Naive thymus-derived CD4-positive, alpha-beta T cell (primary cell): ENCODE results near the gene SUPT4H1. TPM values are rescaled to one million over a fixed set of nuclear protein-coding genes. Genes with fewer than 3 reads are reported as not detected.
A peak's percentile ranks its signal among the peaks of the same experiment; 100 is the strongest.

Source experiments
- ATAC-seq: fragments of 150-1000 bp; cut with Tn5 transposase; 2 replicates; pipeline ENCODE4 v1.10.0; 2021; ENCODE audit warnings: mild to moderate bottlenecking, moderate library complexity
- CTCF ChIA-PET: fragments of 350-600 bp; sonication (Branson Sonifier 250); formaldehyde crosslinking; loops from one replicate; lab custom pipeline; 2021; ENCODE audit warnings: antibody characterized with exemption; lab: Charles Lee
- POLR2A ChIA-PET: fragments of 350-600 bp; sonication (Branson Sonifier 250); formaldehyde crosslinking; loops from one replicate; lab custom pipeline; 2021; ENCODE audit warnings: antibody characterized with exemption, inconsistent platforms; lab: Charles Lee
- DNase-seq, 9 donors: peaks; one replicate each; pipeline versions ENCODE4 v3.0.0 to v3.0.0-alpha.2; 2020 to 2022; ENCODE audit warnings: mixed read lengths in 1 of 9
- H3K27ac ChIP-seq: one replicate; pipeline ENCODE4 v1.7.0; 2013; ENCODE audit warnings: mild to moderate bottlenecking, low read depth, low read length, moderate library complexity
- H3K27me3 ChIP-seq, 2 donors: one replicate each; pipeline ENCODE4 v1.7.0; 2013; ENCODE audit warnings: low read length in 2 of 2, mild to moderate bottlenecking in 2 of 2, moderate library complexity in 2 of 2; ENCODE audit not compliant: control insufficient read depth in 2 of 2, insufficient read depth in 2 of 2
- H3K36me3 ChIP-seq, 3 experiments: 1 replicate in 2 of 3; 2 replicates in 1 of 3; pipeline ENCODE4 v1.7.0; 2013; ENCODE audit warnings: low read length in 3 of 3, mild to moderate bottlenecking in 3 of 3, moderate library complexity in 1 of 3; ENCODE audit not compliant: insufficient read depth in 3 of 3, control insufficient read depth in 2 of 3
- H3K4me1 ChIP-seq, 2 donors: one replicate each; pipeline ENCODE4 v1.7.0; 2013; ENCODE audit warnings: low read length in 2 of 2, mild to moderate bottlenecking in 2 of 2, moderate library complexity in 1 of 2; ENCODE audit not compliant: control insufficient read depth in 2 of 2, insufficient read depth in 2 of 2
- H3K4me3 ChIP-seq: 2 replicates; pipeline ENCODE4 v1.7.0; 2013; ENCODE audit warnings: mild to moderate bottlenecking, low read length
- H3K9me3 ChIP-seq, 3 experiments: 1 replicate in 2 of 3; 2 replicates in 1 of 3; pipeline ENCODE4 v1.7.0; 2013; ENCODE audit warnings: low read length in 3 of 3; ENCODE audit not compliant: control insufficient read depth in 2 of 3
- H3K27ac Mint-ChIP-seq, 9 donors: one replicate each; pipeline ENCODE4 v1.8.0; 2020 to 2022; ENCODE audit warnings: mixed read lengths in 9 of 9, mild to moderate bottlenecking in 8 of 9, moderate library complexity in 5 of 9, inconsistent platforms in 2 of 9
- H3K27me3 Mint-ChIP-seq, 5 donors: one replicate each; pipeline ENCODE4 v1.8.0; 2021 to 2022; ENCODE audit warnings: mixed read lengths in 5 of 5, mild to moderate bottlenecking in 1 of 5
- H3K36me3 Mint-ChIP-seq, 5 donors: one replicate each; pipeline ENCODE4 v1.8.0; 2020 to 2022; ENCODE audit warnings: mixed read lengths in 5 of 5, mild to moderate bottlenecking in 3 of 5, inconsistent platforms in 1 of 5
- H3K4me1 Mint-ChIP-seq, 7 donors: one replicate each; pipeline ENCODE4 v1.8.0; 2020 to 2022; ENCODE audit warnings: mixed read lengths in 7 of 7, mild to moderate bottlenecking in 3 of 7, inconsistent platforms in 1 of 7
- H3K4me3 Mint-ChIP-seq, 10 donors: one replicate each; pipeline ENCODE4 v1.8.0; 2020 to 2022; ENCODE audit warnings: mild to moderate bottlenecking in 10 of 10, mixed read lengths in 10 of 10, moderate library complexity in 6 of 10, inconsistent platforms in 2 of 10
- H3K9me3 Mint-ChIP-seq, 11 donors: one replicate each; pipeline ENCODE4 v1.8.0; 2020 to 2022; ENCODE audit warnings: mixed read lengths in 11 of 11, mild to moderate bottlenecking in 4 of 11, inconsistent platforms in 1 of 11, moderate library complexity in 1 of 11
- intact Hi-C, 2 donors: fragments of 100-400 bp; cut with micrococcal nuclease; formaldehyde crosslinking; loops; one replicate each; pipeline ENCODE4 v1.15.1; 2023
- polyA plus RNA-seq, 2 donors: library from polyadenylated mRNA; unstranded; fragments of 300-500 nt; fragmentation: Illumina TruSeq; gene quantifications; one replicate each; pipeline ENCODE4 v1.2.3, GENCODE V29; 2021
- total RNA-seq, 6 experiments: library from RNA in 5 of 6; stranded (reverse) in 5 of 6; gene quantifications; 1 replicate in 5 of 6; 2 replicates in 1 of 6; pipeline ENCODE4 v1.2.3 and lab custom pipeline; 2021 to 2026

SUPT4H1 gene
- total and polyA plus RNA-seq, 7 experiments from 2014 or later = 36.0 to 91.7 (median 66.8) TPM

GRCh38 chr17:58373923-58374322, 21.9 kb upstream of the SUPT4H1 start:
- Mint-ChIP-seq H3K9me3 (peaks cover 0 to 1% (median 0%) of the 10 kb centered on the region in 11 donors), H3K27me3 (no peaks in the 10 kb centered on the region), H3K36me3 (peaks cover 0 to 23% (median 5%) of the 10 kb centered on the region in 5 donors), H3K4me3 (no peak overlapping the region), H3K27ac (no peak overlapping the region), H3K4me1 (peaks cover 17 to 31% (median 24%) of the 10 kb centered on the region in 7 donors)
- Histone ChIP-seq H3K27me3 (no peaks in the 10 kb centered on the region), H3K36me3 (peaks cover 0 to 6% (median 0%) of the 10 kb centered on the region in 3 experiments), H3K27ac (no peak overlapping the region), H3K4me1 (peaks cover 9 to 17% of the 10 kb centered on the region in 2 donors), H3K9me3 (no peaks in the 10 kb centered on the region), H3K4me3 (no peak overlapping the region)
- ATAC-seq (no peak), DNase-seq (no peak)
- CTCF ChIA-PET = no interaction called here
- intact Hi-C loops = no loop called here
- POLR2A ChIA-PET = interaction anchor here (1.4 kb wide), 2 partner anchors 12 to 22 kb away, joined by 4 to 5 read pairs; partner anchors contain the start of gene SUPT4H1

DNA sequence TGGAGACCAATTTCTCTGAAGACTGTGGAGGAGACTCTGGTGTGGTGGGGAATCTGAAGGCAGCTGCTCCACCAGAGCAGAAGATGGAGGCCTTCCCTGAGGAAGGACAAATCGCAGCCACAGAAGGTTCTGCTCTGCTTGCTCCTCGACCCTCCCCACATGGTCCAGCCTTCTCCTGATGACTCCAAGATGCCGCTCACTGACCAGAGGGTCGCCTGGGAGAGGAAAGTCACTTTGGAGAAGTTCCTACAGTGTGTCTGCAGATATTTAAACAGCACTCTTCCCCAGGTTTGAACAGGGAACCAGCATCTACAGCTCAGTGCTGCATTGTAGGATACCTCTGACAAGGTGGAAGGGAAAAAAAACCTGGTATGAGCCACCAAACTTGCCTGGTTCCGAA, 21.0 kb upstream of the SUPT4H1 start:
- ChIA-PET CTCF (no interaction called here), POLR2A (no interaction called here)
- Histone ChIP-seq H3K4me3 (no peak overlapping the region), H3K27ac (no peak overlapping the region), H3K27me3 (no peaks in the 10 kb centered on the region), H3K9me3 (no peaks in the 10 kb centered on the region), H3K36me3 (peaks cover 0 to 6% (median 0%) of the 10 kb centered on the region in 3 experiments), H3K4me1 (peaks cover 3 to 13% of the 10 kb centered on the region in 2 donors)
- peak overlapping the region in 1 of 9 donors; percentile 28 for H3K27ac Mint-ChIP-seq
- peaks cover 0 to 1% (median 0%) of the 10 kb centered on the region in 11 donors for H3K9me3 Mint-ChIP-seq
- no peaks in the 10 kb centered on the region for H3K27me3 Mint-ChIP-seq
- H3K4me3 Mint-ChIP-seq = no peak overlapping the region
- DNase-seq (no peak), ATAC-seq (no peak)
- peaks cover 10 to 25% (median 17%) of the 10 kb centered on the region in 7 donors for H3K4me1 Mint-ChIP-seq
- intact Hi-C loops = no loop called here
- H3K36me3 Mint-ChIP-seq = peaks cover 0 to 25% (median 5%) of the 10 kb centered on the region in 5 donors

- no peak overlapping the region for H3K27ac ChIP-seq
- H3K4me3 ChIP-seq = no peak overlapping the region
These were observed 19.4 kb upstream of the SUPT4H1 start for GRCh38 chr17:58371300-58371950.

GRCh38 chr17:58370716-58371115, 18.7 kb upstream of the SUPT4H1 start:
- Mint-ChIP-seq H3K4me1 (peaks cover 4 to 21% (median 13%) of the 10 kb centered on the region in 7 donors), H3K36me3 (peaks cover 0 to 28% (median 5%) of the 10 kb centered on the region in 5 donors), H3K9me3 (peaks cover 0 to 1% (median 0%) of the 10 kb centered on the region in 11 donors), H3K27me3 (no peaks in the 10 kb centered on the region), H3K27ac (no peak overlapping the region), H3K4me3 (peak overlapping the region in 1 of 10 donors; percentile 47)
- ATAC-seq (no peak), DNase-seq (no peak)
- ChIA-PET CTCF (no interaction called here), POLR2A (no interaction called here)
- Histone ChIP-seq H3K36me3 (peaks cover 0 to 6% (median 0%) of the 10 kb centered on the region in 3 experiments), H3K4me1 (peaks cover 0 to 13% of the 10 kb centered on the region in 2 donors), H3K4me3 (no peak overlapping the region), H3K27ac (no peak overlapping the region), H3K27me3 (no peaks in the 10 kb centered on the region), H3K9me3 (no peaks in the 10 kb centered on the region)
- intact Hi-C loops = no loop called here

More at GRCh38 chr17:58371300-58371950, 19.4 kb upstream of the SUPT4H1 start:
- Mint-ChIP-seq H3K27me3 (no peaks in the 10 kb centered on the region), H3K4me1 (peaks cover 1 to 18% (median 6%) of the 10 kb centered on the region in 7 donors), H3K36me3 (peaks cover 0 to 28% (median 5%) of the 10 kb centered on the region in 5 donors), H3K4me3 (no peak overlapping the region), H3K9me3 (peaks cover 0 to 1% (median 0%) of the 10 kb centered on the region in 11 donors), H3K27ac (peak overlapping the region in 1 of 9 donors; percentile 23)
- CTCF ChIA-PET = no interaction called here
- Histone ChIP-seq H3K27me3 (no peaks in the 10 kb centered on the region), H3K36me3 (peaks cover 0 to 6% (median 0%) of the 10 kb centered on the region in 3 experiments), H3K9me3 (no peaks in the 10 kb centered on the region), H3K4me1 (peaks cover 0 to 13% of the 10 kb centered on the region in 2 donors)
- ATAC-seq (no peak), DNase-seq (no peak)
- POLR2A ChIA-PET = no interaction called here
- intact Hi-C loops = no loop called here

- no peaks in the 10 kb centered on the region for H3K27me3 ChIP-seq
- no peak for DNase-seq
- intact Hi-C loops = no loop called here
- H3K9me3 ChIP-seq = no peaks in the 10 kb centered on the region
- H3K27me3 Mint-ChIP-seq = no peaks in the 10 kb centered on the region
- no peak overlapping the region for H3K4me3 ChIP-seq
- peaks cover 0 to 28% (median 5%) of the 10 kb centered on the region in 5 donors for H3K36me3 Mint-ChIP-seq
- peaks cover 0 to 6% (median 0%) of the 10 kb centered on the region in 3 experiments for H3K36me3 ChIP-seq
- ChIA-PET POLR2A (interaction anchor here (1.2 kb wide), 1 partner anchor 19 kb away, joined by 5 read pairs; the partner anchor contains the start of gene SUPT4H1), CTCF (no interaction called here)
- H3K4me1 Mint-ChIP-seq = peaks cover 4 to 24% (median 13%) of the 10 kb centered on the region in 7 donors
- H3K27ac ChIP-seq = no peak overlapping the region
- no peak overlapping the region for H3K27ac Mint-ChIP-seq
- H3K9me3 Mint-ChIP-seq = peaks cover 0 to 1% (median 0%) of the 10 kb centered on the region in 11 donors
- peaks cover 0 to 13% of the 10 kb centered on the region in 2 donors for H3K4me1 ChIP-seq
- ATAC-seq = no peak
- peak overlapping the region in 1 of 10 donors; percentile 47 for H3K4me3 Mint-ChIP-seq
These were observed 18.3 kb upstream of the SUPT4H1 start for GRCh38 chr17:58370309-58370708.

DNA sequence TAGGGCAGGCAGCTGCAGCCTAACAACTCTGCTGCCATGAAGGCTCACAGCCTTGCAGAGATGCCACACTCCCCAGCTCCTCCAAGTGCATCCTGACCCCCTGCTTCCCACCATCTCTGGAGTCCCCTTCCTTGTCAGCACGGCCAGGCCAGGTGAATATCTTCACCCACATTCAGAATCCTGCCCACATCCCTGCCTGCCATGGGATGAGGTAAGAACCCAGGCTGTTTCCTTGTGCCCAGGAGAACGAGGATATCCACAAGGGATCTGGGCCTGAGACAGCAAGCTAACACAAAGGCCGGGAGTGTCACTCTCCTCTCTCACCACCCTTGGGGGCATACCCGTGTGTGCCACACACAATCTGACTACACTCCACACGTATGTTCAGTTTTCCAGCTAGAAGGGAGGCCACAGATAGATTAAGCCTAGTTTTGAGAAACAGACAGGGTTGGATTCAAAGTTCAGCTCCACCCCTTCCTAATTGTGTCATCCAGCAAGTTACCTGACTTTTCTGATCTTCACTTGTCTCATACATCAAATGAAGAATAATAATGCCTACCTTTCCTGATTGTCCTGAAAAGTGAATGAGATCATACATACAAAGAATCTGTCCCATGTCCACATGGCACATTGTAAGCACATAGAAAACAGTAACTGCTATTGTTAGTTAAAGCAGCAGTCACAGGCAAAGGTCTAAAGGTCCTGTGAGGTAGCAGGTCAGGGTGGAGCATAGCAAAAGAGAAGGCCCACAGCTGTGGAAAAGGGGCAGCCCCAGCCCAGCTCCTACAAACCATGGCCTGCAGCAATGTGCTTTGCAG, 17.4 kb upstream of the SUPT4H1 start:
- Mint-ChIP-seq H3K27ac (peak overlapping the region in 2 of 9 donors; percentile 2 to 18), H3K9me3 (no peaks in the 10 kb centered on the region), H3K27me3 (no peaks in the 10 kb centered on the region), H3K4me1 (peaks cover 4 to 26% (median 15%) of the 10 kb centered on the region in 7 donors), H3K4me3 (peak overlapping the region in 1 of 10 donors; percentile 6), H3K36me3 (peaks cover 0 to 23% (median 4%) of the 10 kb centered on the region in 5 donors)
- no peak for ATAC-seq
- Histone ChIP-seq H3K36me3 (peaks cover 0 to 6% (median 0%) of the 10 kb centered on the region in 3 experiments), H3K9me3 (no peaks in the 10 kb centered on the region), H3K27me3 (no peaks in the 10 kb centered on the region), H3K4me1 (peaks cover 0 to 13% of the 10 kb centered on the region in 2 donors), H3K27ac (no peak overlapping the region), H3K4me3 (no peak overlapping the region)
- DNase-seq = no peak
- ChIA-PET POLR2A (interaction anchor here (1.0 to 1.2 kb wide), 2 partner anchors 18 to 39 kb away, joined by 4 to 5 read pairs; partner anchors contain the start of gene SUPT4H1), CTCF (interaction anchor here (0.8 kb wide), 1 partner anchor 1682 kb away, joined by 3 read pairs; no protein-coding TSS in a partner anchor)
- intact Hi-C loops = loop anchor here in 1 of 2 donors (5.0 kb wide), 1 partner anchor 48 kb away; the partner anchor contains the start of gene RNF43
